GM12873 (cell line): Measurements from ENCODE around the gene OS9.
A peak's percentile ranks its signal among the peaks of the same experiment; 100 is the strongest.

Experiments used
- TF ChIP-seq, protein P1 (sequence below): IDR thresholded peaks from 2 replicates; pipeline ENCODE4 v1.5.1; 2012; ENCODE audit warnings: low read depth, mild to moderate bottlenecking, moderate library complexity, low read length, control low read depth; ENCODE audit not compliant: insufficient read depth; ENCODE audit errors: missing control alignments

Gene OS9

DNA sequence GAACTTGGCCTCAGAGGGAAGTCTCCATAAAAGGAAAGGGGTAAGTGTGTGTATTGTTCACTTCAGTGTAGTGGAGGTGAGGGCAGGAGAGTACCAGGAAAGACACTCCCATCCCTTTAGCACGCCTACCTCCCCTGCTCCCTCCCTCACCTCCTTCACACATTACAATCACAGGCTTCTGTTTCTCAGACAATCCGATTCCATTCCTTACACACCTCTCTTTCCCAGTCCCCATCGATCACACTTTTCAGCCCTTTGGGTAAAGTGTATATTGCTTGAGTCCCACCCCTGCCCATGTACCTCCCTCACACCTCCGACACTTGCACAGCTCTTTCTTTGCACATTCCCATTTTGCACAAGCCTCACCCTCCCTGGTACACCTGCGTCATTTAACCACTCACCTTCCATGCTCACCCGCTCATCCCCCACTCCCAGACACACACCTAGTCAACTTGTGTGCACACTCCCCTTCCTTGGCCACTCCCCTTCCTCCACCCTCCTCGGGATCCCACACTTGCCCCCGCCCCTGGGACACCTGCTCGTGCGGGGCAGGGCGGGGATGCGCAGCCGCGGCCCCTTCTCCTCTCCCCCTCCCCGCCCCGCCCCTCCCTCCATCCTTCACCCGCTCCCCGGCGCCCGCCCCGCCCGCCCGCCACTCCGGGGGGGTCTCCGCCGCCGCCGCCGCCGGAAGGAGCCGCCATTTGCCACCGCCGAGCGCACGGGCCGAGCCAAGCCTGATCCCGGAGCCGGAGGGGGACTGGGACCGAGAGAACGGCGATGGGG is 60.7 kb downstream of the OS9 start, which contains the start of gene MARCHF9:
MARCHF9 (plus strand) TSS at position 693 of the 783 bp plus-strand sequence. CDS start 426 bp downstream, outside the sequence.
- TF ChIP-seq, protein P1, sequence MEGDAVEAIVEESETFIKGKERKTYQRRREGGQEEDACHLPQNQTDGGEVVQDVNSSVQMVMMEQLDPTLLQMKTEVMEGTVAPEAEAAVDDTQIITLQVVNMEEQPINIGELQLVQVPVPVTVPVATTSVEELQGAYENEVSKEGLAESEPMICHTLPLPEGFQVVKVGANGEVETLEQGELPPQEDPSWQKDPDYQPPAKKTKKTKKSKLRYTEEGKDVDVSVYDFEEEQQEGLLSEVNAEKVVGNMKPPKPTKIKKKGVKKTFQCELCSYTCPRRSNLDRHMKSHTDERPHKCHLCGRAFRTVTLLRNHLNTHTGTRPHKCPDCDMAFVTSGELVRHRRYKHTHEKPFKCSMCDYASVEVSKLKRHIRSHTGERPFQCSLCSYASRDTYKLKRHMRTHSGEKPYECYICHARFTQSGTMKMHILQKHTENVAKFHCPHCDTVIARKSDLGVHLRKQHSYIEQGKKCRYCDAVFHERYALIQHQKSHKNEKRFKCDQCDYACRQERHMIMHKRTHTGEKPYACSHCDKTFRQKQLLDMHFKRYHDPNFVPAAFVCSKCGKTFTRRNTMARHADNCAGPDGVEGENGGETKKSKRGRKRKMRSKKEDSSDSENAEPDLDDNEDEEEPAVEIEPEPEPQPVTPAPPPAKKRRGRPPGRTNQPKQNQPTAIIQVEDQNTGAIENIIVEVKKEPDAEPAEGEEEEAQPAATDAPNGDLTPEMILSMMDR, result no peak

DNA sequence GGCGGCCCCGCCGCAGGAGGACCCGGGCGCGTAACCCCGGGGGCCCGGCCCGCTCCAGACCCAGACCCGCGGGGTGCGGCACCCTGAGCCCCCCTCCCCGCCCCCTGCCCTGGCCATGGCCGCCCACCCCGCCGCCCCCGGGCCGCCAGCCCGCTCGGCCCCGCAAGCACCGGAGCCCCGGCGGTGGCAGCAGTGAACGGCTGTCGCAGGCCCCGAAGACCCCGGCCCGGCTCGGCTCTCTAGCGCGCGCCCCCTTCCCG is 61.2 kb downstream of the OS9 start:
- TF ChIP-seq, protein P1, result no peak

DNA sequence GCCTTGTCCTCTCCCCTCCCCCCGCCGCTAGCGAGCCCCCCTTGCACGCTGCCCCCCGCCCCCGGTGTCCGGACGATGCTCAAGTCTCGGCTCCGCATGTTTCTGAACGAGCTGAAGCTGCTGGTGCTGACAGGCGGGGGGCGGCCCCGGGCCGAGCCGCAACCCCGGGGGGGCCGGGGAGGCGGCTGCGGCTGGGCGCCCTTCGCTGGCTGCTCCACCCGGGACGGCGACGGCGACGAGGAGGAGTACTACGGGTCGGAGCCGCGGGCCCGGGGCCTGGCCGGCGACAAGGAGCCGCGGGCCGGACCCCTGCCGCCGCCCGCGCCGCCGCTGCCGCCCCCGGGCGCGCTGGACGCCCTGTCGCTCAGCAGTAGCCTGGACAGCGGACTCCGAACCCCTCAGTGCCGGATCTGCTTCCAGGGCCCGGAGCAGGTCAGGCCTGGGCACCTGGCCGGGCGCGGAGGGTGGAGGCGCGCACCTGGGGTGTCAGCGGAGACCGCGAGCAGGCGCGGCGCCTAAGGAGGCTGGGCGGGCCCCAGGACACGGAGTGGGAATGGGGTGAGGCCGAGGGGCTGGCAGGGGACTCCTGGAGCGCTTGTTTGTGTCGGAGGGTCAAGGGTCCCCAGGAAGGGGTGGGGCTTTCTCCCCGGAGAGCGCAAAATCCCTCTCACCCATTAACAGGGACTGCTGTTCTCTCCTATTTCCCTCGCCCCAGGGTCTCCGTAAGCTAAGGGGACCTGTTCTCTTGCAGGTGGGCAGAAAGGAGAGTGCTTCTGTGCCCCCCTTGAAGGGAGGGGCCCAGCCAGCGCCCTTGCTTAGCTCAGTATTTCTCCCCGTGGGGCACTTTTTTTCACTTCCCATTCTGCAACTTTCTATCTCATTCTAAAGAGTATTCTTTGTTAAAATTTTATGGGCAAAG is 61.8 kb downstream of the OS9 start:
- TF ChIP-seq, protein P1, result no peak

DNA sequence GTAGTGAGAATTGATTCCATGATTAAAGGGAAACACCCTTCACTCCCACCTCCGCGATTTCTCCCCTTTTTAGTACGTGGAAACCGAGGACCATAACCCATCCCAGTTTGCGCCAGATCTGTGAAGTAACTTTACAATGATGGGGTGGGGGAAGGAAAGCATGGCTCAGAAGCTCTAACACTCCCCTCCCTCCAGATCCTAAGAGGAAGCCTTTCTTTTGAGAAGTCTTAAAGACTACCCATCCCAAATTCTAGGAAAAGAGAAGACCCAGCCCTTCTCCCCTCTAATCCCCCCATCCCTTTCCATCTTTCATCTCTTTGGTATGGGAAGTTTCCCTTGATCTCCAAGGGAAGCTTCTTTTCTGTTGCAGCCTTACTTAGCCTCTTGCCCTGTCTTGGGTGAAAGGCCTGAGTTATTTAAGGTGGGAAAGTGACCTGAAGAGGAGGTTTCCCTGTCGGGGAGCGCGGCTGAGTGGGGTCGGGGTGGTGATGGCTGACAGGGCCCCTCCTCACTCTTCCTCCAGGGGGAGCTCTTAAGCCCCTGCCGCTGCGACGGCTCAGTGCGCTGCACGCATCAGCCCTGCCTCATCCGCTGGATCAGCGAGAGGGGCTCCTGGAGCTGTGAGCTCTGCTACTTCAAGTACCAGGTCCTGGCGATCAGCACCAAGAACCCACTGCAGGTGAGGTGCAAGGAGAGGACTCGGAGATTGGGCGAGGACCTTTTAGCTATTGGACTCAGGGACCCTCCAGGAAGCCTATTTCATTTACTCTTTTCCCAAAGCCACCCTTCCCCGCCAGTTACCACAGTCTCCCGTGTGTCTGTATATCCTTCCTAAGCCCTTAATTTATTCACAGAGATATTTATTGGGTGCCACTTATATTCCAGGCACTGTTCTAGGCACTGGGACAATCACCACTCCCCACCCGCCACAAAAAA is 62.7 kb downstream of the OS9 start:
- TF ChIP-seq, protein P1, result peak; percentile 96

DNA sequence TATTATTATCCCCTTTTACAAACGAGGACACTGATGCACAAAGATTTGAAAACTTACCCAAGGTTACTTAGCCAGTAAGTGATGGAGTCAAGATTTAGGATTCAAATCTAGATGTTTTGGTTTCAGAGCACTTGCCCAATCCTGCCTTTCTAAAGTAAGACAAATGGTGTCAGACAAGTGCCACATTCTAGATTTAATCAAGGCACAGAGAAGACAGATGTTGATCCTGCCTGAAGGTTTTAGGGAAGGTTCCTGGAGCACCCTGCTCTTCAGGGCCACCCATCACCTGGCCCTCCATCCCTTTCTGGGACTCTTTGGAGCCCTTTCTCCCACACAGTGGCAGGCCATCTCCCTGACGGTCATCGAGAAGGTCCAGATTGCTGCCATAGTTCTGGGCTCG is 63.8 kb downstream of the OS9 start:
- TF ChIP-seq, protein P1, result no peak

DNA sequence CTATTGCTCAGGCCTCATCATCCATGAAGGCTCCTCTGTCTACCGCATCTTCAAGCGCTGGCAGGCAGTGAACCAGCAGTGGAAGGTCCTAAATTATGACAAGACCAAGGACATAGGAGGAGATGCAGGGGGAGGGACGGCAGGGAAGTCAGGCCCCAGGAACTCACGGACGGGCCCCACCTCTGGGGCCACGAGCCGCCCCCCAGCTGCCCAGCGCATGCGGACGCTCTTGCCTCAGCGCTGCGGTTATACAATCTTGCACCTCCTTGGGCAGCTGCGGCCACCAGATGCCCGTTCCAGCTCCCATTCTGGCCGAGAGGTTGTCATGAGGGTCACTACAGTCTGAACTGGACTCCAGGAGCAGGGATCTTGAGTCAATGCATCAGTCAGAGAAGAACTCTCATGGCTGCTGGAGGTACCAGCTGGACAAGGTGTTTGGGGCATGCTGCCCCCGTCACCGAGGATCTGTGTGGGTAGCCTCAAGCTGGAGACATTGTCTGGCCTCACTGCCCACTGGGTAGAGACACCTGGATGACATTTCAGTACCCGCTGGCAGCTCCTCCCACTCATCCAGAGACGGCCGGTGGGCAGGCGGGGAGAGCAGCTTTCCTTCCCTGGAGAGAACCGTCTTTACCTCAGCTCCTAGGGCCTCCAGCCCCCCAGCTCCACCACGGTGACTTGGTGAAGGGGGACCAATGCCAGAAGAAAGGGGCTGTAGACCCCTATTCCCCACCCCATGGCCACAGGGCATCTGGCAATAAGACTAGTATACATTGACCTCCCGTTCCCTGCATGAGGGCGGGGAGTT is 64.8 kb downstream of the OS9 start:
- TF ChIP-seq, protein P1, result no peak
